Keratinocyte (primary cell): Measurements from ENCODE around the gene ACTL6A.

ENCODE experiments used
- EZH2 ChIP-seq: IDR thresholded peaks from one replicate; pipeline ENCODE4 v1.6.1; 2012; ENCODE audit warnings: inconsistent platforms, mild to moderate bottlenecking, low read length, moderate library complexity
- TF ChIP-seq, protein P1 (sequence below), 3 experiments: IDR thresholded peaks in 1 of 3; conservative IDR thresholded peaks in 1 of 3; optimal IDR thresholded peaks in 1 of 3; 2 replicates in 2 of 3; 3 replicates in 1 of 3; pipeline versions ENCODE3 to v1.5.1; 2011; ENCODE audit warnings: low read length in 3 of 3, mild to moderate bottlenecking in 3 of 3, moderate library complexity in 2 of 3, control low read depth in 1 of 3, inconsistent platforms in 1 of 3; ENCODE audit not compliant: insufficient read depth in 2 of 3; ENCODE audit errors: extremely low read depth in 1 of 3

DNA sequence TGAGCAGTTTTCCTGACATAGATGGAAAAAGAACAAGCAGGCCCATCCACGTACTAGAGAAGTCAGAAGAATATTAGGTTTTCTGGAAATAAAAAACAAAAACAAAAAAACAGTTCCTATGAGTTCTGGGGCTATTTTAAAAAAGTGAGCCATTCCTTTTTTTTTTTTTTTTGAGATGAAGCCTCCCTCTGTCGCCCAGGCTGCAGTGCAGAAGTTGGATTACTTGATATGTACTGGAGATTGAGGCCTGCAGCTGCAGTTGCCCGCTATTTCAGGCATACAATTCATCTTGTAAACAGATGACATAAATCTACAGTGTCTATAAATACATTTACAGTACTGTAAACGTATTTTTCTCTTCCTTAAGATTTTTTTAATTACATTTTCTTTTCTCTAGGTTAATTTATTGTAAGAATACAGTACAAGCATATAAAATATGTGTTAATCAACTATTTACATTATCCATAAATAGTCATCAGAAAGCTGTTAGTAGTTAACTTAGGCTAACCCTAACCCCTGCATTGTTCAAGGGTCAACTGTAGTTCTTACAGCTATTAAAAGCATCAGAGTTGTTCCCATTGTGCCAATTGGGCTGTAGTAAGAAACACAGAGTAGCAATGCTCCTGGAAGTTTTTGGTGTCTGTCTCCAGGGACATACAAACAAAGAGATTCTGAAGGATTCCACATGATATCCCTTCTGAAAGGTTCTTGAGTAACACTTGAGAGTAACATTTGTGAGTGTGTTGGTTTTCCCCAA is 11.2 kb upstream of the ACTL6A start:
- TF ChIP-seq, protein P1, sequence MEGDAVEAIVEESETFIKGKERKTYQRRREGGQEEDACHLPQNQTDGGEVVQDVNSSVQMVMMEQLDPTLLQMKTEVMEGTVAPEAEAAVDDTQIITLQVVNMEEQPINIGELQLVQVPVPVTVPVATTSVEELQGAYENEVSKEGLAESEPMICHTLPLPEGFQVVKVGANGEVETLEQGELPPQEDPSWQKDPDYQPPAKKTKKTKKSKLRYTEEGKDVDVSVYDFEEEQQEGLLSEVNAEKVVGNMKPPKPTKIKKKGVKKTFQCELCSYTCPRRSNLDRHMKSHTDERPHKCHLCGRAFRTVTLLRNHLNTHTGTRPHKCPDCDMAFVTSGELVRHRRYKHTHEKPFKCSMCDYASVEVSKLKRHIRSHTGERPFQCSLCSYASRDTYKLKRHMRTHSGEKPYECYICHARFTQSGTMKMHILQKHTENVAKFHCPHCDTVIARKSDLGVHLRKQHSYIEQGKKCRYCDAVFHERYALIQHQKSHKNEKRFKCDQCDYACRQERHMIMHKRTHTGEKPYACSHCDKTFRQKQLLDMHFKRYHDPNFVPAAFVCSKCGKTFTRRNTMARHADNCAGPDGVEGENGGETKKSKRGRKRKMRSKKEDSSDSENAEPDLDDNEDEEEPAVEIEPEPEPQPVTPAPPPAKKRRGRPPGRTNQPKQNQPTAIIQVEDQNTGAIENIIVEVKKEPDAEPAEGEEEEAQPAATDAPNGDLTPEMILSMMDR (optimal IDR thresholded peaks at IDR 0.05 in 1 of 3, IDR thresholded peaks at IDR 0.05 in 1 of 3, conservative IDR thresholded peaks at IDR 0.05 in 1 of 3; ENCODE audit: extremely low read depth in 1 of 3, insufficient read depth in 2 of 3, low read length in 3 of 3), result no peak
- no peak for TF ChIP-seq EZH2
